ENCODE results near the gene PEAK1. TPM values are rescaled to one million over a fixed set of nuclear protein-coding genes. Genes with fewer than 3 reads are reported as not detected.
"Not testable (repeated sequence)": the region's sequence is repeated elsewhere in the genome, so short reads cannot be mapped to it uniquely, and the experiment has no call there.

PEAK1 gene
- polyA plus RNA-seq, 1 donor (not counting 4 experiments of a cell fraction or from before 2014, with no cell fraction given): 5.9 TPM

GRCh38 chr15:77179541-77179998, 240.3 kb downstream of the PEAK1 start:
- dilution Hi-C loops (cut with MboI; ENCODE audit: extremely low pct_ligation_motif_present, low sequenced_read_pairs): no loop called here
- no peak overlapping the region for H3K27ac ChIP-seq (ENCODE audit: control insufficient read depth, insufficient read depth, low read length)
- FAIRE-seq (no peak), DNase-seq (ENCODE audit: low read depth, low spot score) (no peak)
- H3K4me2 ChIP-seq (ENCODE audit: control insufficient read depth, extremely low read depth, insufficient read depth, low read depth, low read length): no peak overlapping the region
- no peak overlapping the region for H2AFZ ChIP-seq (ENCODE audit: control insufficient read depth, low read length)
- no peaks in the 10 kb centered on the region for H4K20me1 ChIP-seq (ENCODE audit: control insufficient read depth, extremely low read depth, insufficient read depth, low read length)
- no peaks in the 10 kb centered on the region for H3K9me1 ChIP-seq (ENCODE audit: control insufficient read depth, extremely low read depth, insufficient read depth, low read length)
- no peaks in the 10 kb centered on the region for H3K9me3 ChIP-seq (ENCODE audit: control insufficient read depth, low read depth, low read length)
- no peaks in the 10 kb centered on the region for H3K36me3 ChIP-seq (ENCODE audit: control insufficient read depth in 2 of 2, extremely low read depth in 1 of 2, insufficient read depth in 2 of 2, low read length in 2 of 2)
- no peaks in the 10 kb centered on the region for H3K4me1 ChIP-seq (ENCODE audit: control insufficient read depth, extremely low read depth, insufficient read depth, low read length)
- H3K27me3 ChIP-seq (ENCODE audit: control insufficient read depth, extremely low read depth, insufficient read depth, low read length): no peaks in the 10 kb centered on the region
- H3K4me3 ChIP-seq (ENCODE audit: control insufficient read depth in 2 of 3, extremely low read depth in 1 of 3, insufficient read depth in 2 of 3, low read depth in 1 of 3, low read length in 3 of 3): no peak overlapping the region
- no peaks in the 10 kb centered on the region for H3K79me2 ChIP-seq (ENCODE audit: control insufficient read depth, insufficient read depth, low read length)
- H3K9ac ChIP-seq (ENCODE audit: control insufficient read depth, extremely low read depth, insufficient read depth, low read length): no peak overlapping the region
- TF ChIP-seq EZH2 (IDR thresholded peaks at IDR 0.05; ENCODE audit: low read length): no peak
- TF ChIP-seq, protein P1, sequence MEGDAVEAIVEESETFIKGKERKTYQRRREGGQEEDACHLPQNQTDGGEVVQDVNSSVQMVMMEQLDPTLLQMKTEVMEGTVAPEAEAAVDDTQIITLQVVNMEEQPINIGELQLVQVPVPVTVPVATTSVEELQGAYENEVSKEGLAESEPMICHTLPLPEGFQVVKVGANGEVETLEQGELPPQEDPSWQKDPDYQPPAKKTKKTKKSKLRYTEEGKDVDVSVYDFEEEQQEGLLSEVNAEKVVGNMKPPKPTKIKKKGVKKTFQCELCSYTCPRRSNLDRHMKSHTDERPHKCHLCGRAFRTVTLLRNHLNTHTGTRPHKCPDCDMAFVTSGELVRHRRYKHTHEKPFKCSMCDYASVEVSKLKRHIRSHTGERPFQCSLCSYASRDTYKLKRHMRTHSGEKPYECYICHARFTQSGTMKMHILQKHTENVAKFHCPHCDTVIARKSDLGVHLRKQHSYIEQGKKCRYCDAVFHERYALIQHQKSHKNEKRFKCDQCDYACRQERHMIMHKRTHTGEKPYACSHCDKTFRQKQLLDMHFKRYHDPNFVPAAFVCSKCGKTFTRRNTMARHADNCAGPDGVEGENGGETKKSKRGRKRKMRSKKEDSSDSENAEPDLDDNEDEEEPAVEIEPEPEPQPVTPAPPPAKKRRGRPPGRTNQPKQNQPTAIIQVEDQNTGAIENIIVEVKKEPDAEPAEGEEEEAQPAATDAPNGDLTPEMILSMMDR (optimal IDR thresholded peaks at IDR 0.05 in 1 of 3, IDR thresholded peaks at IDR 0.05 in 1 of 3, conservative IDR thresholded peaks at IDR 0.05 in 1 of 3; ENCODE audit: extremely low read depth in 1 of 3, insufficient read depth in 2 of 3, low read length in 3 of 3): no peak

DNA sequence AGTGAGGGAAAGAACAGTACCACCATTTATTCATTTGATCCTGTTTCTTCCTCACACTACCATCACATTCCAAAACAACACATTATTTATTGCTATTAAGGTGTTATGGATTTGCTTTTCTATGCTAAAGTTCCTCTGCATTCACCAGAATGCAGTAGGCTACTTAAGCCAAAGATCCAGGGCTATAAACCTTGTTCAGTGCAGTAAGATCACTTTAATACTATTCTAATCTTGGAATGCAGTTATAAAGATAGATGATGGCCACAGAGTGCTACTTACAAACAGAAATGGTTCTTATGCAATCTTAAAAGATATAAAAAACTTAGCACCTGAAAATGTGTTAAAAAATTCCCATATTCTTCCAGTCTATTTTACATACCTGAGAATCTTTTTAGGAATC, 241.5 kb downstream of the PEAK1 start:
- H3K9me3 ChIP-seq (ENCODE audit: control insufficient read depth, low read depth, low read length): no peaks in the 10 kb centered on the region
- DNase-seq (ENCODE audit: low read depth, low spot score) (no peak), FAIRE-seq (no peak)
- H2AFZ ChIP-seq (ENCODE audit: control insufficient read depth, low read length): no peak overlapping the region
- H3K79me2 ChIP-seq (ENCODE audit: control insufficient read depth, insufficient read depth, low read length): no peaks in the 10 kb centered on the region
- dilution Hi-C loops (cut with MboI; ENCODE audit: extremely low pct_ligation_motif_present, low sequenced_read_pairs): no loop called here
- no peaks in the 10 kb centered on the region for H3K9me1 ChIP-seq (ENCODE audit: control insufficient read depth, extremely low read depth, insufficient read depth, low read length)
- no peak overlapping the region for H3K4me3 ChIP-seq (ENCODE audit: control insufficient read depth in 2 of 3, extremely low read depth in 1 of 3, insufficient read depth in 2 of 3, low read depth in 1 of 3, low read length in 3 of 3)
- no peaks in the 10 kb centered on the region for H3K4me1 ChIP-seq (ENCODE audit: control insufficient read depth, extremely low read depth, insufficient read depth, low read length)
- no peak overlapping the region for H3K4me2 ChIP-seq (ENCODE audit: control insufficient read depth, extremely low read depth, insufficient read depth, low read depth, low read length)
- H3K27me3 ChIP-seq (ENCODE audit: control insufficient read depth, extremely low read depth, insufficient read depth, low read length): no peaks in the 10 kb centered on the region
- no peaks in the 10 kb centered on the region for H4K20me1 ChIP-seq (ENCODE audit: control insufficient read depth, extremely low read depth, insufficient read depth, low read length)
- TF ChIP-seq, protein P1 (optimal IDR thresholded peaks at IDR 0.05 in 1 of 3, IDR thresholded peaks at IDR 0.05 in 1 of 3, conservative IDR thresholded peaks at IDR 0.05 in 1 of 3; ENCODE audit: extremely low read depth in 1 of 3, insufficient read depth in 2 of 3, low read length in 3 of 3): no peak
- no peak for TF ChIP-seq EZH2 (IDR thresholded peaks at IDR 0.05; ENCODE audit: low read length)
- H3K27ac ChIP-seq (ENCODE audit: control insufficient read depth, insufficient read depth, low read length): no peak overlapping the region
- no peak overlapping the region for H3K9ac ChIP-seq (ENCODE audit: control insufficient read depth, extremely low read depth, insufficient read depth, low read length)
- no peaks in the 10 kb centered on the region for H3K36me3 ChIP-seq (ENCODE audit: control insufficient read depth in 2 of 2, extremely low read depth in 1 of 2, insufficient read depth in 2 of 2, low read length in 2 of 2)

- H3K27ac ChIP-seq (ENCODE audit: control insufficient read depth, insufficient read depth, low read length); FAIRE-seq; H3K79me2 ChIP-seq (ENCODE audit: control insufficient read depth, insufficient read depth, low read length); H4K20me1 ChIP-seq (ENCODE audit: control insufficient read depth, extremely low read depth, insufficient read depth, low read length); H3K4me2 ChIP-seq (ENCODE audit: control insufficient read depth, extremely low read depth, insufficient read depth, low read depth, low read length); H3K4me1 ChIP-seq (ENCODE audit: control insufficient read depth, extremely low read depth, insufficient read depth, low read length); H3K9me1 ChIP-seq (ENCODE audit: control insufficient read depth, extremely low read depth, insufficient read depth, low read length); H3K27me3 ChIP-seq (ENCODE audit: control insufficient read depth, extremely low read depth, insufficient read depth, low read length); H3K4me3 ChIP-seq (ENCODE audit: control insufficient read depth in 2 of 3, extremely low read depth in 1 of 3, insufficient read depth in 2 of 3, low read depth in 1 of 3, low read length in 3 of 3); DNase-seq (ENCODE audit: low read depth, low spot score); H3K9ac ChIP-seq (ENCODE audit: control insufficient read depth, extremely low read depth, insufficient read depth, low read length); H2AFZ ChIP-seq (ENCODE audit: control insufficient read depth, low read length); H3K9me3 ChIP-seq (ENCODE audit: control insufficient read depth, low read depth, low read length); H3K36me3 ChIP-seq (ENCODE audit: control insufficient read depth in 2 of 2, extremely low read depth in 1 of 2, insufficient read depth in 2 of 2, low read length in 2 of 2); dilution Hi-C loops (cut with MboI; ENCODE audit: extremely low pct_ligation_motif_present, low sequenced_read_pairs): not testable (repeated sequence)
Measured at GRCh38 chr15:77176148-77176547, 243.8 kb downstream of the PEAK1 start.

Measured in keratinocyte (primary cell).